NCI-H187 treated with DMSO at 0.1 percent for 48 hours (cell line): Measurements from ENCODE around the gene RUVBL1.

ENCODE experiments used
- DNase-seq: peaks from one replicate; lab custom pipeline; 2025; lab: John Stamatoyannopoulos, UW

The RUVBL1 gene

GRCh38 chr3:128082546-128082945, 41.1 kb downstream of the RUVBL1 start:
- DNase-seq, result no peak

GRCh38 chr3:128081846-128082245, 41.8 kb downstream of the RUVBL1 start:
- DNase-seq, result no peak

GRCh38 chr3:128081226-128081625, 42.4 kb downstream of the RUVBL1 start:
- no peak for DNase-seq

GRCh38 chr3:128080323-128081080, 43.1 kb downstream of the RUVBL1 start:
- DNase-seq, result no peak

GRCh38 chr3:128079823-128080222, 43.8 kb downstream of the RUVBL1 start:
- DNase-seq, result no peak

- no peak for DNase-seq
Observed at GRCh38 chr3:128078875-128079274, 44.7 kb downstream of the RUVBL1 start.

- DNase-seq, result peak; percentile 65
Observed at GRCh38 chr3:128078322-128078721, 45.3 kb downstream of the RUVBL1 start.

GRCh38 chr3:128077665-128078064, 45.9 kb downstream of the RUVBL1 start:
- DNase-seq, result no peak

- no peak for DNase-seq
Observed at GRCh38 chr3:128077202-128077624, 46.4 kb downstream of the RUVBL1 start.

GRCh38 chr3:128076483-128077201, 47.0 kb downstream of the RUVBL1 start:
- DNase-seq, result no peak

DNA sequence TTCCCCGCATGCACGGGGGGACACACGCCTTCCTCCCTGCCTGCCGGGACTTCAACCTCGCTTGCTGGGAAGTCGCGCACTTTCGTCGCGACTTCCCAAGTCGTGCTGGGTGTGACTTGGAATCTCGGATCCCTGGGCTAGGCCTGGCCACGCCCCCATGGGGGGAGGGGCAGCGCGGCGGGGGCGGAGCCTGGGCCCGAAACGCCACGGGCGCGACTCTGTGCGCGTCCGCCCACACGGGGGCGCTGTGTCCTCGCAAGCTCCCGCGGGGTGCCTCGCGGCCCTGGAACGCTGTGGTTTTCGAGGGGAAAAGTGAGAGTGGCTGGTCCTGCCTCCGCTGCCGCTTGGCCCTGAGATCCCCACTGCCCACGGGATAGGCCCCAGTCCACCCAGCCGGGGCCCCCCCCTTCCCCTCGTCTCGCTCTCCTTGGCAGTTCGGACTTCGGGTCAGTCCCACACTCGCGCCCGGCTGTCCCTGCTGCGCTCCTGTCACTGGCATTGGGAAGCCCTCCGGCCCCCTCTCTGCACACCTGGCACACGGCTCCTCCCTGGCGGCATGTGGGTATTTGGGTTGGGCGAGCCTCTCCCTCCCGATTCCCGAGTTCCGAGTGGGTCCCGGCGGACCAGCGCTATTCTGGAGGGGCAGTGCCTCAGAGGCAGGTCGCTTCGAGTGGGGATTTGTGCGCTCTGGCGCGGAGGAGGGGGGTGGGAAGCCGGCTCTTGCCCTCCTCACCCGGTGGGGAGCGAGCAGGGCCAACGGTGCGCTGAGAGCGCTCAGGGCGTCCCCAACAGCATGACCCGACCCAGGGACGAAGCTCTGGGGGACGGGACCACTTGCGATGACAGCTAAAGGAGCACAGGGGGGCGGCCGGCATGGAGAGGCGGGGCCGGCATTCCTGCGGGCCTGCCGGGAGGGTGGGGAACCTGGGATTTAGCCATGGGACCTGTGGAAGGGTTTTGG, 47.8 kb downstream of the RUVBL1 start:
- no peak for DNase-seq

DNA sequence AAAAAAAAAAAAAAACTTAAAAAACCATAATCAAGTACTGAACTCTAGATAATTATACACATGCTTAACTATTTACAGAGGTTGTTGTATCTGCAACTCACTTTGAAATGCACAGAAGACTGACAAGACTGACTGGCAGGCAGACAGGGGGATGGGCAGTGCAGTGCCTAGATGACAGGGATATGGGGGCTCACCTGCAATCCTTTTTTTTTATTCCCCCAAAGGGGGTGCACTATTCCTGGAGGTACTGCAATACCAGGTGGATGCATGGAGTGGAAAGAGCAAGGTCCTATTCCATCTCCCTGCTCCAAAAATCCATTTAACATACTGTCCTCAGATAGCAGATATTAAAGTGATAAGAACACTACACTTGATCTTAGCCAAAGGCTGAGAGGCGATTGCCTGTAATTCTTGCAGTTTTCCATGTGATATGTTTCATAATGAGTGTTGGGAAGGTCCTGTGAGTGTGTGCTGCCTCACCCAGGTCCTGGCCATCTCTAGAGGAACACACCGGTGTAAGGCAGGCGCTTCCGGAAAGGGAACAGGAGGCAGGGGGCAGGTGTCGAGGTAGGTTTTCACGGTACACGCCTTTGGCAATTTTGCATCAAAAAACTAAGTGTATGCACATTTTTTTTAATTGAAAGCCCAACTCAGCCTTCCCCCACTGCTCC, 48.6 kb downstream of the RUVBL1 start:
- DNase-seq, result no peak

DNA sequence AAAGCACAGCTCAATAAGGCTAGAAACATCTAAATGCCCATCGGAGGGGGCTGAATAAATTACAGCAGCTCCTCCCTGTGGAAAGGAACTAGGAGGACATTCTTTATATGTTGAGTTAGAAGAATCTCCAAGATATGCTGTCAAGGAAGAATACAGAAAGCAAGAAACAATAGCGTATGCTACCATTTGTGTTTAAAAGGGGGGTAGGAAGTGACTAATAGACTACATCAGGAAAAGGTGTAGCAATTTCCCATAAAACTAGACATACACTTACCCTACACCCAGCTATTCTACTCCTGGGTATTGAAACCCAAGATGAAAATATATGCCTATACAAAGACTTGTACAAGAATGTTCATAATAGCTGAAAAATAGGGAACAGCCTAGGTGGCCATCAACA, 49.8 kb downstream of the RUVBL1 start:
- no peak for DNase-seq

GRCh38 chr3:128073185-128073725, 50.4 kb downstream of the RUVBL1 start:
- no peak for DNase-seq

GRCh38 chr3:128072454-128073184, 51.0 kb downstream of the RUVBL1 start:
- DNase-seq, result no peak

DNA sequence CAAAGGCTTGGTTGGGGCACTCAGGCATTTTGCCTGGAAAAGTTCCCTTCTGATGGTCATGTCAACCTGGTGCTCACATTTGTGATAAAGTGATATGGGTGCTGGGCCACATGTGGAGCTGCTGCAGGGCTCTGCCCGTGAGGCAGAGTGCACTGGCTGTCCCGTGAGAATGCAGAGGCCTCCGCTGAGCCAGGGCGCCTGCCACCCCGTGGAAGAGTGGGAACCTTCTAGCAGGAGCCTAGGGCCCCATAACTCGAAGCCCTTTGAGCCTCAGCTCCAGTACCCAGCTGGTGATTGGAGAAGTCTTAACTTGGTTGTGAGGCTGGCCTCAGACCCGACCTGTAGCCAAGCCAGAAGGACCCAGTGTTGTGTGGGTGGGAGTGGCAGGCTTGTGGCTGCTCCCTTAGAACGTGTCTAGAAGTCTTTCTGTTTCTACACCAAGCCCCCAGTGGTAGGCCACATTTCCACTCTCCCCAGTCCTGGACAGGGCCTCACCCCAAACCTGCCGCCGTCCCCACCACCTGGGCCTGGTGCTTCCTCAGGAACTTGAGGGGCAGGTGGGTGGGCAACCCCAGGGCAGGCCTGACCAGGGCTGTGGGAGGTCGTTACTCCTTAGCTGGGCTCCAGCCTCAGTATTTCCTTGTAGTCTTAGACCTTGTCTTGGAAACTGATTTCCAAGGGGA, 51.7 kb downstream of the RUVBL1 start:
- DNase-seq, result no peak

DNA sequence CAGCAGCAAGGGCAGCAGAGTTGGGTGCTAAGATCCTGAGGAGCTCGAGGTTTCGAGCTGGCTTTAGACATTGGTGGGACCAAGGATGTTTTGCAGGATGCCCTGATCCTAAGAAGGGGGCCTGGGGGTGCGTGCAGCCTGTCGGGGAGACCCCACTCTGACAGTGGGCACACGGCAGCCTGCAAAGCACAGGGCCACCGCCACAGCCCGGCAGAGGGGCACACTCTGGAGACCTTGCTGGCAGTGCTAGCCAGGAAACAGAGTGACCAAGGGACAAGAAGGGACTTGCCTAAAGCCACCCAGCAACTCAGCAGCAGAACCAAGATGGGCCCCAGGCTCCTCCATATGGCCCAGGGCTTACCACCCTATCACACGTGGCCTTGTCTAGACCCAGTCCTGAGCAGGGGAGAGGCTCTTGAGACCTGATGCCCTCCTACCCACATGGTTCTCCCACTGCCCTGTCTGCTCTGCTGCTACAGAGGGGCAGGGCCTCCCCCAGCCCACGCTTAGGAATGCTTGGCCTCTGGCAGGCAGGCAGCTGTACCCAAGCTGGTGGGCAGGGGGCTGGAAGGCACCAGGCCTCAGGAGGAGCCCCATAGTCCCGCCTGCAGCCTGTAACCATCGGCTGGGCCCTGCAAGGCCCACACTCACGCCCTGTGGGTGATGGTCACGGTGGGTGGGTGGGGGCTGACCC, 52.6 kb downstream of the RUVBL1 start:
- DNase-seq, result no peak

DNA sequence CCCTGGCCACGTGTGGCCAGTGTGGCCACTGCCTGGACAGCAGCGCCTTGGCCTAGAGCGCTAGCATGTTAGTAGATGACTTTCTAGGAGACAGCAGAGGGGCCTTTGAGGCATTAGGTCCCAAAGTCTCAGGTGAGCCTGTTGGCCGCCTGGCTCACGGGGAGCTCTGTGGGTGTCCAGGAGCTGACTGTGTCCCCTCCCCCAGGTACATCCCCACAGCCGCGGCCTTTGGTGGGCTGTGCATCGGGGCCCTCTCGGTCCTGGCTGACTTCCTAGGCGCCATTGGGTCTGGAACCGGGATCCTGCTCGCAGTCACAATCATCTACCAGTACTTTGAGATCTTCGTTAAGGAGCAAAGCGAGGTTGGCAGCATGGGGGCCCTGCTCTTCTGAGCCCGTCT, 54.3 kb downstream of the RUVBL1 start:
- DNase-seq, result no peak

DNA sequence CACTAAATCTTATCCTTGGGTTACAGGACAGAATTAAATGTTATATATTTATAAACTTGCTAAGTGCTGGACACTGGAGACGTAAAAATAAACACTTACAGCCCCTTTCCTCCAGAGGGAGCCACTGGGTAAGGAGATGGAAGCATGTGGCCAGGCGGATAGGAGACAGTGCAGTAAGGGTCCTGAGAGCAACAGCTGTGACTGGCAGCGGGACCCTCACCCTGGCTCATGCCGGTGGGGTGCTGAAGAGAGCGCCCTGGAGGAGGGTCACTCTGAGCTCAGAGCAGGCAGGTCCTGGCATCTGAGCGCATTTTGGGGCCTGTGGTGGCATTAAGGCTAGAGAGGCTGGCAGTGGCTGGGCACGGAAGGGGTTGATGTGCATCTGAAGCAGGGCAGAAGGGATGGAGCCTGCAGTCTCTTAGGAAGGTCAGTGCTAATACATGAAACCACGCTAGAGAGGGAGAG, 55.4 kb downstream of the RUVBL1 start:
- no peak for DNase-seq

- no peak for DNase-seq
Observed at GRCh38 chr3:128067489-128067888, 56.1 kb downstream of the RUVBL1 start.
